Activated CD4-positive, CD25-positive, alpha-beta regulatory T cell treated with anti-CD3 and anti-CD28 coated beads, Interleukin-2, amount 50 U/mL, for 24 hours (primary cell): Measurements from ENCODE around the gene OR51E1.

Source experiments
- ATAC-seq, 2 donors: fragments of 150-1000 bp; cut with Tn5 transposase; one replicate each; pipeline ENCODE4 v1.10.0; 2021; ENCODE audit warnings: mild to moderate bottlenecking in 1 of 2, moderate library complexity in 1 of 2

Gene OR51E1

GRCh38 chr11:4654635-4655369, 11.0 kb downstream of the OR51E1 start:
- ATAC-seq: no peak

- ATAC-seq: no peak
Observed at GRCh38 chr11:4658629-4659445, 15.1 kb downstream of the OR51E1 start.

GRCh38 chr11:4662876-4663275, 19.1 kb downstream of the OR51E1 start:
- ATAC-seq: no peak

GRCh38 chr11:4664183-4664582, 20.4 kb downstream of the OR51E1 start:
- no peak for ATAC-seq

GRCh38 chr11:4664786-4665185, 21.0 kb downstream of the OR51E1 start:
- no peak for ATAC-seq

- ATAC-seq: no peak
Observed at GRCh38 chr11:4665424-4665823, 21.6 kb downstream of the OR51E1 start.

GRCh38 chr11:4671741-4672140, 28.0 kb downstream of the OR51E1 start:
- ATAC-seq: no peak

- no peak for ATAC-seq
Observed at GRCh38 chr11:4672470-4672869, 28.7 kb downstream of the OR51E1 start.

GRCh38 chr11:4673781-4674180, 30.0 kb downstream of the OR51E1 start:
- ATAC-seq: no peak

- ATAC-seq: no peak
Observed at GRCh38 chr11:4677948-4678347, 34.2 kb downstream of the OR51E1 start.

GRCh38 chr11:4680341-4680740, 36.6 kb downstream of the OR51E1 start:
- ATAC-seq: no peak

GRCh38 chr11:4682623-4683419, 39.0 kb downstream of the OR51E1 start:
- no peak for ATAC-seq

GRCh38 chr11:4684631-4685285, 41.0 kb downstream of the OR51E1 start:
- ATAC-seq: no peak

- no peak for ATAC-seq
Observed at GRCh38 chr11:4695442-4695841, 51.7 kb downstream of the OR51E1 start.

GRCh38 chr11:4697585-4697984, 53.8 kb downstream of the OR51E1 start, which contains the start of gene OR51E2:
TSS of gene OR51E2 (minus strand) at chr11:4697853. CDS start at chr11:4682711, 15,142 bp downstream.
- no peak for ATAC-seq

- no peak for ATAC-seq
Observed at GRCh38 chr11:4699697-4700435, 56.1 kb downstream of the OR51E1 start.

GRCh38 chr11:4700436-4700820, 56.6 kb downstream of the OR51E1 start:
- no peak for ATAC-seq

- no peak for ATAC-seq
Observed at GRCh38 chr11:4704054-4704789, 60.4 kb downstream of the OR51E1 start, which contains the start of gene MMP26. TSS of gene MMP26 (plus strand) at chr11:4704784.

- ATAC-seq: no peak
Observed at GRCh38 chr11:4704790-4705334, 61.1 kb downstream of the OR51E1 start.
